Naive B cell (primary cell): ENCODE measurements around the gene SMARCD2. TPM values are rescaled to one million over a fixed set of nuclear protein-coding genes. Genes with fewer than 3 reads are reported as not detected.
A peak's percentile ranks its signal among the peaks of the same experiment; 100 is the strongest.
"Not testable (repeated sequence)": the region's sequence is repeated elsewhere in the genome, so short reads cannot be mapped to it uniquely, and the experiment has no call there.

Experiments used
- ATAC-seq, 2 donors: fragments of 150-1000 bp; cut with Tn5 transposase; 2 replicates each; pipeline ENCODE4 v1.10.0; 2021; ENCODE audit warnings: low read depth in 2 of 2, mild to moderate bottlenecking in 2 of 2, moderate library complexity in 2 of 2
- DNase-seq: peaks from one replicate; pipeline ENCODE4 v3.0.0; 2022
- H3K27ac Mint-ChIP-seq, 6 donors: one replicate each; pipeline ENCODE4 v1.8.0; 2020 to 2022; ENCODE audit warnings: mild to moderate bottlenecking in 6 of 6, mixed read lengths in 6 of 6, moderate library complexity in 5 of 6, inconsistent platforms in 2 of 6
- H3K27me3 Mint-ChIP-seq, 3 donors: one replicate each; pipeline ENCODE4 v1.8.0; 2021 to 2022; ENCODE audit warnings: mixed read lengths in 3 of 3, mild to moderate bottlenecking in 1 of 3
- H3K36me3 Mint-ChIP-seq, 2 donors: one replicate each; pipeline ENCODE4 v1.8.0; 2020 to 2022; ENCODE audit warnings: mixed read lengths in 2 of 2, inconsistent platforms in 1 of 2, mild to moderate bottlenecking in 1 of 2
- H3K4me1 Mint-ChIP-seq, 3 donors: one replicate each; pipeline ENCODE4 v1.8.0; 2020 to 2022; ENCODE audit warnings: mixed read lengths in 3 of 3, inconsistent platforms in 1 of 3, mild to moderate bottlenecking in 1 of 3, moderate library complexity in 1 of 3
- H3K4me3 Mint-ChIP-seq, 8 donors: one replicate each; pipeline ENCODE4 v1.8.0; 2020 to 2022; ENCODE audit warnings: mild to moderate bottlenecking in 8 of 8, mixed read lengths in 8 of 8, moderate library complexity in 8 of 8, inconsistent platforms in 2 of 8
- H3K9me3 Mint-ChIP-seq, 7 donors: one replicate each; pipeline ENCODE4 v1.8.0; 2020 to 2022; ENCODE audit warnings: mixed read lengths in 7 of 7, mild to moderate bottlenecking in 5 of 7, inconsistent platforms in 2 of 7, moderate library complexity in 1 of 7
- polyA plus RNA-seq, 6 donors: library from polyadenylated mRNA; unstranded; fragments of 300-500 nt; fragmentation: Illumina TruSeq; gene quantifications; one replicate each; pipeline ENCODE4 v1.2.3, GENCODE V29; 2021; ENCODE audit warnings: low read depth in 6 of 6

SMARCD2 gene
- 100 to 1,000 TPM in 2 of 6 donors, 10 to 100 TPM in 4; 62.0 to 142 (median 95.1) TPM for polyA plus RNA-seq

DNA sequence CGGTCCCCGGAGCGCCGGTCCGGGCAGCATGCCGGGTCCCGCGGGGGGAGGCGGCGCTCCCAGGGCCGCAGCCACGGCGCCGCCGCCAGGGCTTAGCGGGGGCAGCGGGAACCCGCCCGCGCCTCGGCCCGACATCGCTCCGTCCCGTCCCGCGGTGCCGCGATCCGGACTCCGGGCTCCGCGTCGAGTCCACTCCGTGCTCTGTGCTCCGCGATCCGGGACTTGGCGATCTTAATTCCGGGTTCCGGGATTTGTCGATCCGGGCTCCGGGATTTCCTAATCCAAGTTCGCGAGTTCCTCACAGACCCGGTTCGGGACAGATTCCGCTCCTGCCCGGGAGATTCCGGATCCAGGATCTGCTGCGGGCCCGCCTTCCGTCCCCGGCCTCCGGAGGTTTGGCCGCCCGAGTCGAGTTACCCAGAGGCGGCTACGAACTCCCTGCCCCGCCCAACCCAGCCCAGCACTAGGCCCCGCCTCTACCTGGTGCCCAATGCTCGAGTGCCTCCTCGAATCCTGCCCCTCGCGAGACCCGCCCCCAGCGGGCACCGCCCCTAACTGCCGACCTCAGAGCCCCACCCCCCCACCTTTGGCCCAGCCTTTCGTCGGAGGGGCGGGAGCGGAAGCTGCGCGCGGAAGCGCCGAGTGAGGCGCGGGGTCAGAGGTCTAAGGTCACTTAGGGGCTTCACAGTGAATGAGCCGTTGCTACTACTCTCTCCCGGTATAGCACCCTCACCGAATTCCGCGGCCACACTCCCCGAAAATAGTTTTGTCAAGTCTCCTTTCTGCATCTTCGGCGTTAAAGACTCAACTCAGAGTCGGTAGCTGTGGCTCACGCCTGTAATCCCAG is at the start of gene SMARCD2:
Gene SMARCD2 (minus strand): TSS at position 146 of the 847 bp plus-strand sequence. CDS start 11 bp downstream, at position 135.
- Mint-ChIP-seq H3K4me3 (peak within 1 kb of the TSS; percentile 90 to 96 (median 93)), H3K27me3 (no peaks in the 10 kb centered on the region), H3K9me3 (peaks cover 0 to under 1% (median 0%) of the 10 kb centered on the region in 7 donors), H3K4me1 (peaks cover 42 to 52% (median 48%) of the 10 kb centered on the region in 3 donors), H3K27ac (peak within 1 kb of the TSS; percentile 89 to 97 (median 96)), H3K36me3 (no peaks in the 10 kb centered on the region)
- DNase-seq (peak; percentile 97), ATAC-seq (peak; percentile 80 to 81)

- DNase-seq (peak; percentile 37), ATAC-seq (peak; percentile 94 to 97)
- H3K36me3 Mint-ChIP-seq, H3K4me1 Mint-ChIP-seq, H3K27me3 Mint-ChIP-seq, H3K9me3 Mint-ChIP-seq: not testable (repeated sequence)
- Mint-ChIP-seq H3K4me3 (peak overlapping the region in 1 of 8 donors; percentile 42), H3K27ac (peak overlapping the region in 1 of 6 donors; percentile 86)
These were observed 46.8 kb upstream of the SMARCD2 start for GRCh38 chr17:63889026-63889848.

- not testable (repeated sequence) for H3K36me3 Mint-ChIP-seq, ATAC-seq, DNase-seq, H3K4me3 Mint-ChIP-seq, H3K9me3 Mint-ChIP-seq, H3K27ac Mint-ChIP-seq
- Mint-ChIP-seq H3K27me3 (peaks cover 0 to 13% (median 11%) of the 10 kb centered on the region in 3 donors), H3K4me1 (peaks cover 10 to 16% (median 12%) of the 10 kb centered on the region in 3 donors)
These were observed 42.6 kb upstream of the SMARCD2 start for GRCh38 chr17:63885119-63885518.

DNA sequence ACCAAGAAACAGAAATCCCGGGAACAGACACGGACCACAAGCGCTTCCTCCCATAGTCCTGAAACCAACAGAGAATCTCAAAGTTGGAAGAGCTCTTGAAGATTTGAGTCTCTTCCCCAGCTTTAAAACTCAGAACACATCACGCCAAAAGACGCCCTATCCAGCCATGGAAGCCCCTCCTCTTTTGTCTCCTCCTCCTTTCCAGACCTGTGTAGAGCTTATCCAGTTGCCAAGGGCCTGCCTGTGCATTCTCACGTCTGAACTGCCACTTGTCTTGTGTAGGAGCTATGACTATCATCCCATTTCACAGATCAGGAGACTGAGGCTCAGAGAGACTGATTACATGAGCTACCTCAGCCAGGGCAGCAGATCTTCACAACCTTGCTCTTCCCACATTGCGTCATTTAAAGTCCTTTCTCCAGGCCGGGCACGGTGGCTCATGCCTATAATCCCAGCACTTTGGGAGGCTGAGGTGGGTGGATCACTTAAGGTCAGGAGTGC is 40.2 kb upstream of the SMARCD2 start:
- Mint-ChIP-seq H3K27ac (peak overlapping the region in 1 of 6 donors; percentile 56), H3K4me1 (peaks cover 6 to 12% (median 10%) of the 10 kb centered on the region in 3 donors), H3K27me3 (peaks cover 7 to 20% (median 17%) of the 10 kb centered on the region in 3 donors)
- H3K36me3 Mint-ChIP-seq, DNase-seq, H3K4me3 Mint-ChIP-seq, ATAC-seq, H3K9me3 Mint-ChIP-seq: not testable (repeated sequence)

DNA sequence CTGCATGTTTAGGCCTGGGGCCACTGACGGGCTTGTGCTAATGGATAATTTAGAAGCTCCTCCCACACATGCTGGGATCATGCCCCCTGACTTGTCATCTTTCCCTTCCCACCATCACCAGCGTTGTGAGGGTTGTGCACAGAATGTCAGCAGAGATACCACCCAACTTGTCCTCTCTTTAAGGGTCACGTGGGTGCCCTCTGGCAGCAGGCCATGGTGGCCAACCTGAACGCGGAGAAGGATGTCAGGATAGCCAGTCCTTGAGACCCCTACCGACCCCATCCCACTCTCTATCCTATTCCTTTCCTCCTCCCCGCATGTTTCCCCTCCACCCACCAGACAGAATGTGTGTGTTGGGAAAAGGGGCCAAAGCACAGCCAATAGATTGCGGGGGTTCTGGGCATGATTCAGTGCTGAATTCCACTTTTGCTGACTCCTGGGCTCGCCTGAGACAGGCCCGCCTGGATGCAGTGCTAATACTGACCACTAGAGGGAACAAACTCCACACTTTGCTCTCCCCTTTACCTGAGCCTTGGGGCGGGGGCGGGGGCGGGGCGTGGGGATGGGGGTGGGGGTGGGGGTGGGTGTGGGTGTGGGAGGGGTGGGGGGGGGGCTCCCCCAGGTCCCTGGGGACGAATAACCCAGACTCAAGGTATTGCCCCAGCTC is 39.6 kb upstream of the SMARCD2 start, which contains the start of gene GH2:
Gene GH2 (minus strand): TSS at position 10 of the 667 bp plus-strand sequence. CDS start 143 bp downstream, outside the sequence.
- Mint-ChIP-seq H3K36me3 (no peaks in the 10 kb centered on the region), H3K27me3 (peaks cover 6 to 20% (median 17%) of the 10 kb centered on the region in 3 donors), H3K4me3 (peak within 1 kb of the TSS in 1 of 8 donors; percentile 29), H3K27ac (peak within 1 kb of the TSS in 2 of 6 donors; percentile 56 to 81), H3K9me3 (no peaks in the 10 kb centered on the region), H3K4me1 (peaks cover 6 to 12% (median 10%) of the 10 kb centered on the region in 3 donors)
- peak; percentile 80 to 87 for ATAC-seq
- DNase-seq, result peak; percentile 44

- not testable (repeated sequence) for H3K36me3 Mint-ChIP-seq, H3K9me3 Mint-ChIP-seq
These were observed 38.9 kb upstream of the SMARCD2 start for GRCh38 chr17:63881337-63881736.

GRCh38 chr17:63880706-63881105 is 38.2 kb upstream of the SMARCD2 start:
- H3K27me3 Mint-ChIP-seq, result peaks cover 4 to 20% (median 17%) of the 10 kb centered on the region in 3 donors
- H3K4me1 Mint-ChIP-seq, result peaks cover 6 to 12% (median 10%) of the 10 kb centered on the region in 3 donors
- ATAC-seq (no peak), DNase-seq (no peak)
- no peaks in the 10 kb centered on the region for H3K9me3 Mint-ChIP-seq
- H3K36me3 Mint-ChIP-seq, result no peaks in the 10 kb centered on the region
- H3K27ac Mint-ChIP-seq, result no peak overlapping the region
- H3K4me3 Mint-ChIP-seq, result no peak overlapping the region

More at GRCh38 chr17:63881337-63881736, 38.9 kb upstream of the SMARCD2 start:
- H3K4me3 Mint-ChIP-seq, H3K27ac Mint-ChIP-seq, ATAC-seq, DNase-seq: not testable (repeated sequence)
- Mint-ChIP-seq H3K4me1 (peaks cover 6 to 12% (median 10%) of the 10 kb centered on the region in 3 donors), H3K27me3 (peaks cover 4 to 20% (median 17%) of the 10 kb centered on the region in 3 donors)

- not testable (repeated sequence) for H3K36me3 Mint-ChIP-seq, DNase-seq, H3K4me3 Mint-ChIP-seq, H3K9me3 Mint-ChIP-seq, H3K27ac Mint-ChIP-seq
- ATAC-seq, result peak; percentile 34 to 46
- Mint-ChIP-seq H3K4me1 (peaks cover 6 to 12% (median 10%) of the 10 kb centered on the region in 3 donors), H3K27me3 (peaks cover 4 to 20% (median 17%) of the 10 kb centered on the region in 3 donors)
These were observed 35.9 kb upstream of the SMARCD2 start for GRCh38 chr17:63878413-63878812.

DNA sequence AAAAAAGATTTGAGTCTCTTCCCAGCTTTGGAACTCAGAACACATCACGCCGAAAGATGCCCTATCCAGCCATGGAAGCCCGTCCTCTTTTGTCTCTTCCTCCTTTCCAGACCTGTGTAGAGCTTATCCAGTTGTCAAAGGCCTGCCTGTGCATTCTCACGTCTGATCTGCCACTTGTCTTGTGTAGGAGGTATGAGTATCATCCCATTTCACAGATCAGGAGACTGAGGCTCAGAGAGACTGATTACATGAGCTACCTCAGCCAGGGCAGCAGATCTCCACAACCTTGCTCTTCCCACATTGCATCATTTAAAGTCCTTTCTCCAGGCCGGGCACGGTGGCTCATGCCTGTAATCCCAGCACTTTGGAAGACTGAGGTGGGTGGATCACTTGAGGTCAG is 32.2 kb upstream of the SMARCD2 start:
- H3K27me3 Mint-ChIP-seq, result peaks cover 0 to 17% (median 7%) of the 10 kb centered on the region in 3 donors
- H3K4me3 Mint-ChIP-seq, DNase-seq, H3K4me1 Mint-ChIP-seq, H3K27ac Mint-ChIP-seq, ATAC-seq, H3K9me3 Mint-ChIP-seq, H3K36me3 Mint-ChIP-seq: not testable (repeated sequence)

- H3K27me3 Mint-ChIP-seq, result peaks cover 0 to 12% (median 7%) of the 10 kb centered on the region in 3 donors
- H3K4me3 Mint-ChIP-seq, H3K36me3 Mint-ChIP-seq, H3K9me3 Mint-ChIP-seq, H3K4me1 Mint-ChIP-seq, H3K27ac Mint-ChIP-seq, DNase-seq: not testable (repeated sequence)
- ATAC-seq, result peak; percentile 25 to 37
These were observed 31.7 kb upstream of the SMARCD2 start for GRCh38 chr17:63874061-63874626.

DNA sequence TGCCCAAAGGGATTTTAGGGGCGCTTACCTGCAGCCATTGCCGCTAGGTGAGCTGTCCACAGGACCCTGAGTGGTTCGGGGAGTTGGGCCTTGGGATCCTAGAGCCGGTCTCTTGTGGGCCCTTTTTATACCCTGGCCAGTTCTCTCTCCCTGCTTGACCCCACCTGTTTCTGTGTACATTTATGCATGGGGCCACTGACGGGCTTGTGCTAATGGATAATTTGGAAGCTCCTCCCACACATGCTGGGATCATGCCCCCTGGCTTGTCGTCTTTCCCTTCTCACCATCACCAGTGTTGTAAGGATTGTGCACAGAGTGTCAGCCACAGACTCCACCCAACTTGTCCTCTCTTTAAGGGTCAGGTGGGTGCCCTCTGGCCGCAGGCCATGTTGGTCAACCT is 31.1 kb upstream of the SMARCD2 start, which contains the start of gene CSH2:
Gene CSH2 (minus strand): TSS at position 101 of the 400 bp plus-strand sequence. CDS start 63 bp downstream, at position 38.
- H3K27me3 Mint-ChIP-seq, H3K4me1 Mint-ChIP-seq, H3K9me3 Mint-ChIP-seq, H3K36me3 Mint-ChIP-seq, ATAC-seq, H3K27ac Mint-ChIP-seq, H3K4me3 Mint-ChIP-seq, DNase-seq: not testable (repeated sequence)

- H3K36me3 Mint-ChIP-seq, H3K4me3 Mint-ChIP-seq, DNase-seq, H3K4me1 Mint-ChIP-seq, H3K27me3 Mint-ChIP-seq, ATAC-seq, H3K9me3 Mint-ChIP-seq, H3K27ac Mint-ChIP-seq: not testable (repeated sequence)
These were observed 29.3 kb upstream of the SMARCD2 start for GRCh38 chr17:63871646-63872365.
